Measurements from ENCODE around the gene LEKR1.
"Not testable (repeated sequence)": the region's sequence is repeated elsewhere in the genome, so short reads cannot be mapped to it uniquely, and the experiment has no call there.

The LEKR1 gene

DNA sequence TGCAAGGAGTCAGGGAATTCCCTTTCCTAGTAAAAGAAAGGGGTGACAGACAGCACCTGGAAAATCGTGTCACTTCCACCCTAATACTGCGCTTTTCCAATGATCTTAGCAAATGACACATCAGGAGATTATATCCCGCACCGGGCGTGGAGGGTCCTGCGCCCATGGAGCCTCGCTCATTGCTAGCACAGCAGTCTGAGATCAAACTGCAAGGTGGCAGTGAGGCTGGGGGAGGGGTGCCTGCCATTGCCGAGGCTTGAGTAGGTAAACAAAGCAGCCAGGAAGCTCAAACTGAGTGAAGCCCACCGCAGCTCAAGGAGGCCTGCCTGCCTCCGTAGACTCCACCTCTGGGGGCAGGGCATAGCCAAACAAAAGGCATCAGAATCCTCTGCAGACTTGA is 140.2 kb downstream of the LEKR1 start:
- H2AK5ac ChIP-seq (ENCODE audit: low read depth, low read length); H4K91ac ChIP-seq (ENCODE audit: low read depth, low read length, poor library complexity); H2BK120ac ChIP-seq (ENCODE audit: low read depth, low read length); H2BK5ac ChIP-seq (ENCODE audit: low read length); H3K27me3 ChIP-seq (ENCODE audit: control insufficient read depth in 3 of 3, insufficient read depth in 3 of 3, low read depth in 1 of 3, low read length in 3 of 3); H3K9me3 ChIP-seq (replicated peaks in 1 of 2; ENCODE audit: control insufficient read depth in 2 of 2, insufficient read depth in 1 of 2, low read depth in 1 of 2, low read length in 2 of 2); H3K23ac ChIP-seq (ENCODE audit: low read depth, low read length, poor library complexity); H2BK12ac ChIP-seq (ENCODE audit: low read length); H3K18ac ChIP-seq (ENCODE audit: low read length); H3K36me3 ChIP-seq (replicated peaks in 1 of 2; ENCODE audit: control insufficient read depth in 2 of 2, insufficient read depth in 2 of 2, low read length in 2 of 2); H3K4me1 ChIP-seq (ENCODE audit: control insufficient read depth in 2 of 2, insufficient read depth in 1 of 2, low read depth in 1 of 2, low read length in 2 of 2); H2BK15ac ChIP-seq (ENCODE audit: low read length); H4K8ac ChIP-seq (ENCODE audit: low read depth, low read length); H3K27ac ChIP-seq (replicated peaks; ENCODE audit: low read length); DNase-seq (ENCODE audit: low spot score); H3K79me1 ChIP-seq (ENCODE audit: low read depth, low read length); H3K9ac ChIP-seq (ENCODE audit: low read depth, low read length, poor library complexity); H3K4me2 ChIP-seq (ENCODE audit: insufficient read depth, low read length, poor library complexity, severe bottlenecking); H3K4ac ChIP-seq (ENCODE audit: low read length); H3K14ac ChIP-seq (ENCODE audit: low read length); H2AFZ ChIP-seq (ENCODE audit: low read length); H3K4me3 ChIP-seq (ENCODE audit: low read length in 2 of 2): not testable (repeated sequence)
- no CpG with 5 or more reads among the region's 10 CpGs for WGBS, 2 donors (ENCODE audit: extremely low coverage in 2 of 2, insufficient read length in 2 of 2, insufficient replicate concordance in 1 of 2)

DNA sequence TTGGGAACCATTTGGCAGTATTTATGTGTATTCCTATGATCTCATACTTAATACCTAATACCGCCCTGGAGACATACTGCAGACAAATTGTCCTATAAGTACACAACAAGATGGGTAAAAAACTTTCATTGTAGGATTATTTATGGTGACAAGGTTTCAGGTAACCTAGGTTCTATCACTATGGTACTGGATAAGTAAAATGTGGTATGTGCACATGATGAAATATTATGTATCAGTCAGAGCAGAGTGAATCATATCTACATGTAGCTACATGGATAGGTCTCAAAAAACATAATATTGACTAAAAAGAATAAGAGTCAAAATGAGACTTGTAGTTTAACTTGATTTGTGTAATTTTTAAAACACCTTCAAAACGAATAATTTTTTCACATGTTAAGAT is 147.8 kb downstream of the LEKR1 start:
- Histone ChIP-seq H3K4me1 (ENCODE audit: control insufficient read depth in 2 of 2, insufficient read depth in 1 of 2, low read depth in 1 of 2, low read length in 2 of 2) (peaks cover 0 to 4% of the 10 kb centered on the region in 2 donors), H3K9ac (ENCODE audit: low read depth, low read length, poor library complexity) (no peak overlapping the region), H4K91ac (ENCODE audit: low read depth, low read length, poor library complexity) (no peak overlapping the region), H2AK5ac (ENCODE audit: low read depth, low read length) (no peak overlapping the region), H3K9me3 (replicated peaks in 1 of 2; ENCODE audit: control insufficient read depth in 2 of 2, insufficient read depth in 1 of 2, low read depth in 1 of 2, low read length in 2 of 2) (no peaks in the 10 kb centered on the region), H3K4me3 (ENCODE audit: low read length in 2 of 2) (no peak overlapping the region), H3K79me1 (ENCODE audit: low read depth, low read length) (peaks cover 1% of the 10 kb centered on the region), H3K4me2 (ENCODE audit: insufficient read depth, low read length, poor library complexity, severe bottlenecking) (no peak overlapping the region), H3K18ac (ENCODE audit: low read length) (no peak overlapping the region), H3K14ac (ENCODE audit: low read length) (no peak overlapping the region), H2BK15ac (ENCODE audit: low read length) (no peak overlapping the region), H4K8ac (ENCODE audit: low read depth, low read length) (no peak overlapping the region), H3K27ac (replicated peaks; ENCODE audit: low read length) (no peak overlapping the region), H2BK12ac (ENCODE audit: low read length) (no peak overlapping the region), H3K23ac (ENCODE audit: low read depth, low read length, poor library complexity) (no peak overlapping the region), H3K4ac (ENCODE audit: low read length) (no peak overlapping the region), H3K27me3 (ENCODE audit: control insufficient read depth in 3 of 3, insufficient read depth in 3 of 3, low read depth in 1 of 3, low read length in 3 of 3) (no peaks in the 10 kb centered on the region), H2BK5ac (ENCODE audit: low read length) (no peak overlapping the region), H3K36me3 (replicated peaks in 1 of 2; ENCODE audit: control insufficient read depth in 2 of 2, insufficient read depth in 2 of 2, low read length in 2 of 2) (no peaks in the 10 kb centered on the region), H2BK120ac (ENCODE audit: low read depth, low read length) (no peak overlapping the region), H2AFZ (ENCODE audit: low read length) (no peak overlapping the region)
- no CpG with 5 or more reads among the region's 2 CpGs for WGBS, 2 donors (ENCODE audit: extremely low coverage in 2 of 2, insufficient read length in 2 of 2, insufficient replicate concordance in 1 of 2)
- DNase-seq (ENCODE audit: low spot score), result no peak

DNA sequence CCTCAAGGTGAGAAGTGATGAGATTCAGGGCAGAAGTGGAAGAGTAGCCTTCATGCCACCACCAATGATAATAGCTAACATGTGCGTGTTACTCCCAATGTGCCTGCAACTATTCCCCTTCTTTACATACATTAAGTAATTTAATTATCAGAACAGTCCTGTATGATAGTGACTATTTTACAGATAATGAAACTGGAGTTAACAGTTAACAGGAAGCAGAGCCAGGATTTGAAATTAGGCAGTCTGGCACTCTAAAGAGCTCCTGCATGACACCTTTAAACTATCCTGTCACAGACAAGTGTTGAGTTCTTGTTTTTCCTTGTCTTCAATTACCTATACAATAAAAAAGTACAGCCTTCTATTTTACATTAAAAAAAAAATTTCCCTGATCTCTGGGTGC is 148.8 kb downstream of the LEKR1 start:
- H3K9me3 ChIP-seq (replicated peaks in 1 of 2; ENCODE audit: control insufficient read depth in 2 of 2, insufficient read depth in 1 of 2, low read depth in 1 of 2, low read length in 2 of 2), result no peaks in the 10 kb centered on the region
- no peak overlapping the region for H2BK12ac ChIP-seq (ENCODE audit: low read length)
- H2BK5ac ChIP-seq (ENCODE audit: low read length), result no peak overlapping the region
- peaks cover 1% of the 10 kb centered on the region for H3K79me1 ChIP-seq (ENCODE audit: low read depth, low read length)
- H3K14ac ChIP-seq (ENCODE audit: low read length), result no peak overlapping the region
- no peak overlapping the region for H2BK15ac ChIP-seq (ENCODE audit: low read length)
- H3K23ac ChIP-seq (ENCODE audit: low read depth, low read length, poor library complexity), result no peak overlapping the region
- H2AFZ ChIP-seq (ENCODE audit: low read length), result no peak overlapping the region
- no peak overlapping the region for H3K4ac ChIP-seq (ENCODE audit: low read length)
- no peaks in the 10 kb centered on the region for H3K27me3 ChIP-seq (ENCODE audit: control insufficient read depth in 3 of 3, insufficient read depth in 3 of 3, low read depth in 1 of 3, low read length in 3 of 3)
- no CpG with 5 or more reads among the region's 1 CpG for WGBS, 2 donors (ENCODE audit: extremely low coverage in 2 of 2, insufficient read length in 2 of 2, insufficient replicate concordance in 1 of 2)
- no peak overlapping the region for H2BK120ac ChIP-seq (ENCODE audit: low read depth, low read length)
- no peak overlapping the region for H3K27ac ChIP-seq (replicated peaks; ENCODE audit: low read length)
- H4K91ac ChIP-seq (ENCODE audit: low read depth, low read length, poor library complexity), result no peak overlapping the region
- no peak overlapping the region for H3K4me3 ChIP-seq (ENCODE audit: low read length in 2 of 2)
- no peak overlapping the region for H2AK5ac ChIP-seq (ENCODE audit: low read depth, low read length)
- H3K36me3 ChIP-seq (replicated peaks in 1 of 2; ENCODE audit: control insufficient read depth in 2 of 2, insufficient read depth in 2 of 2, low read length in 2 of 2), result no peaks in the 10 kb centered on the region
- no peak overlapping the region for H3K9ac ChIP-seq (ENCODE audit: low read depth, low read length, poor library complexity)
- peaks cover 0 to 4% of the 10 kb centered on the region in 2 donors for H3K4me1 ChIP-seq (ENCODE audit: control insufficient read depth in 2 of 2, insufficient read depth in 1 of 2, low read depth in 1 of 2, low read length in 2 of 2)
- no peak overlapping the region for H3K18ac ChIP-seq (ENCODE audit: low read length)
- H3K4me2 ChIP-seq (ENCODE audit: insufficient read depth, low read length, poor library complexity, severe bottlenecking), result no peak overlapping the region
- no peak for DNase-seq (ENCODE audit: low spot score)
- H4K8ac ChIP-seq (ENCODE audit: low read depth, low read length), result no peak overlapping the region

DNA sequence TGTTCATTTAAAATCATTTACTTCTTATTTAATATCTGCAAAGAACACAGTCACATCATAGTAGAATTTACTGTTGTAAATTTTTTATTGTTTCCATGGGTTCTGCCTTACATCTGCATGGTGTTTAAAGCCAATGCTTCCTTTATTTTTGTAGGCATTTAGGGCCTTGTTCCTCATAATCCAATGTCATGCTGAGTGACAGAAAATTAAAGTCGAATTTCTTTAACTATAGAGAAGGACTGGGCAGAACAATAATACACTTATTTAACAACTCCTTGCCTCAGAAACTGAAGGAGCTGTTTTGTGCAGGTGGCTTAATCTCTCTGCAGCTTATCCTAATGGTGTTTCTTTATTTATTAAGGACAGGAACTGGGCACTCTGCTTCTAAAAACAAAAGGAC is 149.6 kb downstream of the LEKR1 start:
- Histone ChIP-seq H3K9me3 (replicated peaks in 1 of 2; ENCODE audit: control insufficient read depth in 2 of 2, insufficient read depth in 1 of 2, low read depth in 1 of 2, low read length in 2 of 2) (no peaks in the 10 kb centered on the region), H3K27ac (replicated peaks; ENCODE audit: low read length) (no peak overlapping the region), H2BK12ac (ENCODE audit: low read length) (no peak overlapping the region), H2AK5ac (ENCODE audit: low read depth, low read length) (no peak overlapping the region), H3K27me3 (ENCODE audit: control insufficient read depth in 3 of 3, insufficient read depth in 3 of 3, low read depth in 1 of 3, low read length in 3 of 3) (no peaks in the 10 kb centered on the region), H3K4me3 (ENCODE audit: low read length in 2 of 2) (no peak overlapping the region), H3K36me3 (replicated peaks in 1 of 2; ENCODE audit: control insufficient read depth in 2 of 2, insufficient read depth in 2 of 2, low read length in 2 of 2) (no peaks in the 10 kb centered on the region), H3K79me1 (ENCODE audit: low read depth, low read length) (peaks cover 1% of the 10 kb centered on the region), H3K4me1 (ENCODE audit: control insufficient read depth in 2 of 2, insufficient read depth in 1 of 2, low read depth in 1 of 2, low read length in 2 of 2) (peaks cover 0 to 4% of the 10 kb centered on the region in 2 donors), H3K9ac (ENCODE audit: low read depth, low read length, poor library complexity) (no peak overlapping the region), H3K4me2 (ENCODE audit: insufficient read depth, low read length, poor library complexity, severe bottlenecking) (no peak overlapping the region), H4K8ac (ENCODE audit: low read depth, low read length) (no peak overlapping the region), H3K18ac (ENCODE audit: low read length) (no peak overlapping the region), H3K23ac (ENCODE audit: low read depth, low read length, poor library complexity) (no peak overlapping the region), H3K4ac (ENCODE audit: low read length) (no peak overlapping the region), H3K14ac (ENCODE audit: low read length) (no peak overlapping the region), H2AFZ (ENCODE audit: low read length) (no peak overlapping the region), H2BK120ac (ENCODE audit: low read depth, low read length) (no peak overlapping the region), H2BK15ac (ENCODE audit: low read length) (no peak overlapping the region), H2BK5ac (ENCODE audit: low read length) (no peak overlapping the region), H4K91ac (ENCODE audit: low read depth, low read length, poor library complexity) (no peak overlapping the region)
- whole genome bisulfite sequencing, 2 donors (ENCODE audit: extremely low coverage in 2 of 2, insufficient read length in 2 of 2, insufficient replicate concordance in 1 of 2), result no CpG with 5 or more reads among the region's 1 CpG
- no peak for DNase-seq (ENCODE audit: low spot score)
